CD4-positive, alpha-beta T cell treated with Interleukin-2 at 100 ng/mL for 4 hours (primary cell): ENCODE data around the gene L3MBTL2.

Source experiments
- DNase-seq: peaks from one replicate; pipeline ENCODE4 v3.0.0-alpha.2; 2020; ENCODE audit warnings: low spot score

The L3MBTL2 gene

DNA sequence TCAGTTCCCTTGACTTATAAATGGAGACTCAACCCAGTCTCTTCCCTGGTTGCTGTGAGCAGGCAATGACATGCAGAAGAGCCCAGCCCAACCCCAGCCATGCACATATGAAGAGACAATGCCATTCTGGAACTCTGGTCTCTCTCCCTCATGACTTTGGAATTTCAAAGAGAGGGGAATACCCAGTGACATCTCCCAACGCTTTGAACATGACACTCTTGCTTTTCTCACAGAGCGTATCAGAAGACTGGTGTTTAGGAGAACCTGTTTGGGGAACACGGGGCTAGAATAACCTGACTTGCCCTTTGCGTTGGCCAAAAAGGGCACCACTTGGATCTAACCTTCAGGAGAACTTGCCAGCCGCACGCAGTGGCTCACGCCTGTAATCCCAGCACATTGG is 68.0 kb downstream of the L3MBTL2 start:
- no peak for DNase-seq

DNA sequence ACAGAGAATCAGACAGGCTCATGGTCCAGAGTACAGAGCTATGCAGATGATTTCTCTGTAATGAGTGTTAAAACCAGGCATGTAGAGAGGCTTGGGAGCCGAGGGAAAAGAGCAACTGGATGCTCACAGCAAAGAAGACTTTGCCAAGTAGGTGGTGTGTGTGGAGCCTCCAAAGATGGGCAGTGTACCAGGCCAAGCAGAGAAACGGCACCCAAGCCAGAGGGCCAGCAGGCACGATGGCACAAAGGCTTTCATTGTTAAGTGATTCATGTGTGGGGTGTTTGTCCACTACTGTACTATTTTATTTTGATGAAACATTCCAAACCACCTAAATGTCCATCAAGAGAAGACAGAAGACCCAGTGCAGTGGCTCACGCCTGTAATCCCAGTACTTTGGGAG is 69.7 kb downstream of the L3MBTL2 start:
- no peak for DNase-seq

- DNase-seq, result no peak
Measured at GRCh38 chr22:41280065-41280464, 75.0 kb downstream of the L3MBTL2 start.

DNA sequence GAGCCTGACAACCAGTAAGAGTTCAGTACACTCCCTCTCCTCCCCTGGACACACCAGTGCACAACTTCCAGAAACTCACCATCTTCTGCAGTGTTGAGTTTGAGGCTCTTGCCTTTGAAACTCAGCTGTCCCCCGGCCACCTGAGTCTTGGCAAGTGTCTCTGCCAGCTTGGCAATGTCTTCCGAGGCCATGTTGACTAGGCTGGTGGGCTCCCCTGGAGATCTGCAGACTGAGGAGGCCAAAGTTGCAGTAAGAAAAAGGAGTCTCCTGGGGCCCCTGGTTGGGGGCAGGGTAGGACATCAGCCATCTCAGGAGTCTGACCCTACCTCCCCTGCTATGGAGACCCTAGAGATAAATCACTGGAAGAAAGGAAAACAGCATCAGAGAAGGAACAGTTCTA is 75.7 kb downstream of the L3MBTL2 start:
- DNase-seq, result no peak
